IPS-NIHi7 (cell line): ENCODE data around the gene ONECUT2.
"Not testable (repeated sequence)": the region's sequence is repeated elsewhere in the genome, so short reads cannot be mapped to it uniquely, and the experiment has no call there.

ENCODE experiments used
- DNase-seq: peaks from one replicate; pipeline ENCODE4 v3.0.0; 2012; ENCODE audit warnings: mixed read lengths; ENCODE audit errors: extremely low spot score

ONECUT2 gene

DNA sequence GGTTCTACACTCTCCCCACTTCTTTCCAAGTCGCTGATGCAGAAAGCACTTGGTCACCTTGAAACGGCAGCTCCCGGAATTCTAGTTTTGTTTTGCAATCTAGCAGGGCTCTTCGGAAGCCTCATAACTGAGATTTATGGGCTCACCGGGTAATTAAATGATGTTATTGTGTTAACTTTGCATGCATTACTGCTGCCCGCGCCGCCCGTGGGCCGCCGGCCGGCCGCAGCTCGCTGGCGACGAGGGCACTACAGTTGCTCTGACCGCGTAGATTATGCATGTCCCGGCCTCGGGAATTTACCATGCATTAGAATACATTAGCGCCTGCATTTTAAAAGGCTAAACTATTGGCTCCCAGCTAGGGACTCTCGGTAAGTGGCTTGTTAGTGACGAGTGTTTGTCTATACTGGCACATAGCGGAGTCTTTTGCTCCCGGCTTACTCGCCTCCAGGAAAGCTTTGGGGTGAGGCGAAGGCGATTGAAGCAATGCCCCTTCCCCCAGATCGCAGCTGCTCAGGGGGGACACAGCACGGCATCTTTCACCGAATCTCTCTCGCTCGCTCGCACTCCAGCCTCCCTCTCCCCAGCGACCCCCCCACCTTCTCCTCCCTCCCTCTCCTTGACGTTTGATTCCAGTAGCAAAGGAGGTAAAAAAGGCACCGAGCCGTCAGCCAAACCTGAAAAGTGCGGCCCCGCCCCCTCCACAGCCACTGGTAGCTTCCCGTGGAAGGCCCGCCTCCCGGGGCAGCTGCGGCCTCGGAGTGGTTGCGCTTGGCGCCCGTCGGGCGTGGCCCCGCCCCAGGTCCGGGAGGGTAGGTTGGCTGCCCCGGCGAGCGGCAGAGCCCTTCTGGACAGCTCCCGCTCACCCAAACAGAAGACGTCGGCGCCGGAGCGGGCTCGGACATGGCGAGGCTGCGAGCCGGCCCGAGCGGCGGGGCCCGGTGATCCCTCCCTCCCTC is at the start of gene ONECUT2:
TSS of gene ONECUT2 (plus strand) at position 839 of the 959 bp plus-strand sequence. CDS start 343 bp downstream, outside the sequence.
- peak; percentile 98 for DNase-seq

DNA sequence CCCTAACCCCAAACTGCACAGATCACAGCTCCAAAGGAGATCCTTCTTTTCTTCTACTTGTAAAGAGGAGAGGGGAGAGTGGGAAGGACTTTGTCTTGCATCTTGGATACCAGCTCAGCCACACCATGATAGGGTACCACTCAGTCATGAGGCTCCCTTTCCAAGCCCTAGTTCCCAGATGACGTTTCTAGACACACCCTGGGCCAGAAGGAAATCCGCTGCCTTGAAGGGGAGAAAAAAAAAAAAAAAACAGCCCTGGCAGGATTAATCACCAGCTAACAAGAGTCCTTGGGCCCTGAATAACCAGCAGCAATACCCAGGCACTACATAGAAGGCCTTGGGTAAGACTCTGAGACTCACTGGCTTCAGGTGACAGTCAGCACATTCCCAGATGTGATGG is 45.9 kb upstream of the ONECUT2 start:
- no peak for DNase-seq

DNA sequence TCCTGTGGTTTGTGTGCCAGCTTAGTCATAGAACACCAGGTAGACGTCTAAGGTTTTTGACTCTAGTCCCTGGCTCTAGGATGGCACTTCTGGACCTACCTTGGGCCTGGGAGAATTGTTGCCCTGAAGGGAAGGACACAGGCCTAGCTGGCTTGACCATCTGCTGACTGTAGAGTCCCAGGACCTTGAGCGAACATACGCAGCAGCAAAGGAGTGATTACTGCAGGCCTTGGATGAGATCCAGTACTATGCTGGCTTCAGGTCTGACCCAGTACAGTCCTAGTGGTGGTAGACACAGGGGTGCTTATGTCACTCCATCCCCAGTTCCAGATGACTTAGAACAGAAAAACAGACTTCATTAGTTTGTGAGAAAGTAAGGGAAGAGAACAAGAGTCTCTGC is 45.1 kb upstream of the ONECUT2 start:
- no peak for DNase-seq

DNA sequence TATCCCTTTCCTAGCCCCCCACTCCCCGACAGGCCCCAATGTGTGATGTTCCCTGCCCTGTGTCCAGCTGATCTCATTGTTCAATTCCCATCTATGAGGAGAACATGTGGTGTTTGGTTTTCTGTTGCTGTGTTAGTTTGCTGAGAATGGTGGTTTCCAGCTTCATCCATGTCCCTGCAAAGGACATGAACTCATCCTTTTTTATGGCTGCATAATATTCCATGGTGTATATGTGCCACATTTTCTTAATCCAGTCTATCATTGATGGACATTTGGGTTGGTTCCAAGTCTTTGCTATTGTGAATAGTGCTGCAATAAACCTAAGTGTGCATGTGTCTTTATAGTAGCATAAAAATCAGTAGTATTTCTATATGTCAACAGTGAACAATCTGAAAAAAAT is 40.4 kb upstream of the ONECUT2 start:
- not testable (repeated sequence) for DNase-seq

DNA sequence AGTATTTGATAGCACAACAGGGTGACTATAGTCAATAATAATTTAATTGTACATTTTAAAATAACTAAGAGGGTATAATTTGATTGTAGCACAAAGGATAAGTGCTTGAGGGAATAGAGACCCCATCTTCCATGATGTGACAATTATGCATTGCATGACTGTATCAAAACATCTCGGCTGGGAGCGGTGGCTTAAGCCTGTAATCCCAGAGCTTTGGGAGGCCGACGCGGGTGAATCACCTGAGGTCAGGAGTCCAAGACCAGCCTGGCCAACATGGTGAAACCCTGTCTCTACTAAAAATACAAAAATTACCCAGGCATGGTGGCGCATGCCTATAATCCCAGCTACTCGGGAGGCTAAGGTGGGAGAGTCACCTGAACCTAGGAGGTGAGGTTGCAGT is 38.3 kb upstream of the ONECUT2 start:
- DNase-seq = not testable (repeated sequence)

DNA sequence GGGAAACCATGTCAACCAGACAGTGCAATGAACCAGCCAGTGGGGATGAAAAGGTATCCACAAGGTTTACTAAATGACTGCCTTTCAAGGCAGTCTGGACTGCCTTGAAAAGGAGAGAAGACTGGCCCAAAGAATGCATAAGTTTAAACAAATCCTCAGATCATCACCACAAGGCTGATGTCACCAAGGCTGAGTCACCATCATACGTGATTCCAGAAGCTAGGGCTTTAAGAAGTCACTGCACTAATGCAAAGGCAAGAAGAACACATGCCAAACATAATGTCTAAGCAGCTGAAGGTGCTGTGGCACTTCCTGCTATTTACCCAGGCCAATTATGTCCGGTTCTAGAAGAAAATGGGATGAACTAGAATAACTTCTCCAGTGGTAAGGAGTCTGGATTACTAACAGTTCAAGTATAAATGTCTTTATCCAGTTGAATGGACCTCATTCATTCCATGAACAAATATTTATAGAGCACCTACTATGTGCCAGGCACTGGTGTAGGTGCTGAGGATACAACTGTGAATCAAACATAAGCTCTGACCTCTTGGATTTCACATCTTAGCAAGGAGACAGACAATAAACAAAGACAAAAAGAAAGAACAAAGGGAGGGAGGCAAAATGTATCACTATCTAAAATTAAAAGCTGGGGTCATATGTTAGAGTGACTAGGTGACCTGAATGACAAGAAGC is 37.6 kb upstream of the ONECUT2 start:
- no peak for DNase-seq

DNA sequence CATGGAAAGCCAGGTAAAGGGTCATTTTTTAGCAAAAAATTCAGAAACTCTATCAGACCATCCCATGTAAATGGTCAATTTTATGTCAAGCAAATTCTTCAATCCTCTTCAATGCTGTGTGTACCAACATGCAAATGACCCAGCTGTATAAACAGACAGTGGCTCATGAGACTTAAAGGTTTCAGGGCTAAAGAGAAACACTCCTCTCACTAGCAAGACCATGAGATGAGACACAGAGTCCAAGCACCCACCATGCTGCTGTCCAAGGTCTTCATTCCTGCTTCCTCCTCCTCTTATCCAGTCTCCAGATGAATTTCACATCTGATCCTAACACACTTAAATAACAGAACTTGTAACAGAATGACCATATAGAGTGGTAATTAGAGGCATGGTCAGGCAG is 30.8 kb upstream of the ONECUT2 start:
- DNase-seq = no peak

DNA sequence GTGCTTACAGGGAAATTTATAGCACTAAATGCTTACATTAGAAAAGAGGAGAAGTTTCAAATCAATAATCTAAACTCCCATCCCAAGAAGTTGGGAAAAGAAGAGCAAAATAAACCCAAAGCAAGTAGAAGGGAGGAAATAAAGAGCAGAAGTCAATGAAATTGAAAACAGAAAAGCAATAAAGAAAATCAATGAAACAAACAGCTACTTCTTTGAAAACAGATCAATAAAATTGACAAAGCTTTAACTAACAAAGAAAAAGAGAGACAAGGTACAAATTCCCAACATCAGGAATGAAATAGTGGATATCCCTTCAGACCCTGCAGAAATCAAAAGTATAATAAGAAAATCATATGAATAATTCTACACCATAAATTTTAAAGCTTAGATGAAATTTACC is 25.5 kb upstream of the ONECUT2 start:
- no peak for DNase-seq

DNA sequence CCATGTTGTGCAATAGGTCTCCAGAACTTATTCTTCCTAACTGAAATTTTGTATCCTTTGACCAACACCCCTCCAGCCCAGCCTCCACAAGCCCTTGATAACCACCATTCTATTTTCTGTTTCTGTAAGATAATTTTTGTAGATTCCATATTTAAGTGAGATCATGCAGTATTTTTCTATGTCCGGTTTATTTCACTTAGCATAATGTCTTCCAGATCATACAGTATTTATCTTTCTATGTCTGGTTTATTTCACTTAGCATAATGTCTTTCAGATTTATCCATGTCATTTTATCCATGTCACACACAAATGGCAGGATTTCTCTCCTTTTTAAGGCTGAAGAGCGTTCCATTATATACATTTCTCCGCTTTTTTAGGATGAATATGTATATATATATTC is 24.4 kb upstream of the ONECUT2 start:
- no peak for DNase-seq

DNA sequence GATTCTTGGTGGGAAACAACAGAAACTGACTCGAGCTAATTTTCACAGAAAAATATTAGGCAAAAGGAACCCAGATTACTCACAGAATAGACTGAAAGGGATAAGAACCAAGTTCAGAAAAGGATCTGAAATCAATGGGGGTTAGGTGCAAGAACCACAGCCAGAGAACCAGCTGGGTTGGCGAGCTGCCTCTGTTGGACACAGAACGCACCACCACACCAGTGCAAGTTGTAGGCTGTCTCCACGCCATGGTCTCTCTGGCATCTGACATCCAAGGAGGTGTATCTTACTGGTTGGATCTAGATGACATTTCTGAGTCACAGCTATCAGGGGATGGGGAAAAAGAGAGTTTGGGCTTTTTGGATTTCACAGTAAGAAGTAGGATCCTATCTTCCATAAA is 18.6 kb upstream of the ONECUT2 start:
- no peak for DNase-seq

DNA sequence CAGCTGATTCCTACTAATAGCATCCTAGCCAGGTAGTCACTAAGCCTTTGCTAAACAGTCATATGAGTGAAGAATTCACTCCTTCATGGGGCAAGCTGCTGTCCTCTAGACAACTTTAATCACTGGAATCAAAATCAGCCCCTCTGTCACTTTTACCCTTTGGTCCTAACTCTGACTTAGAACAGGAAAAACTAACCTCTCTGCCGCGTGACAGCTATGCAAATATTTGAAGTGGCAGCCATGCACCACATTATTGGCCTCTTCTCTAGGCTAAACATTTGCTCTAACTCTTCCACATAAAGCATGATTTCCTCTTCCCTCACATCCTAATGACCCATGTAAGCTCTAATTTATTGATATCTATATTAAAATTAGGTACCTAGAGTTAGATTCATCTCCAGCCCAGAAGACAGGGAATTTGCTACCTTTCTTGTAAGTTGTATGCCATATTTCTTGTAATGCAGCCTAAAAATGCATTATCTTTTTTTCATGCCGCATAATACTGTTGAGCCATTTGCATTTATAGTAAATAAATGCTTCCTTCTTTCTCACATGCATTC is 12.8 kb upstream of the ONECUT2 start:
- no peak for DNase-seq

DNA sequence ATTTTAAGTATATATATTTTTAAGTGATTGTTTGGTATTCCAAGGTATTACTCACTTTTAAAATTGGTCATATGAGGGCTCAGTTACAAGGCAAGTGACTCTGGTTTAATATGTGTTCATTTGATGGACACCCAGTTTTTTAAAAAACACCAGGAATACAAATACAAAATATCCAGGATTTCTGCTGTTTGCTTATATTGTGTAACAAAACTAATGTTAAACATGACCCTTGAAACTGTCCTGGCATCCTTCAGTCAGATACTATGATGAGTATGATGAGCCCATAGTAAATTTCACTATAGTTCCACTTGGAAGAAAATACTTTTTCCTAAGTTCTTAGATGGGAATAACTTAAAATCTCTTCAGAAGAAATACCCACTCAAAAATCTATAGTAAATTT is 11.4 kb upstream of the ONECUT2 start:
- DNase-seq = no peak

DNA sequence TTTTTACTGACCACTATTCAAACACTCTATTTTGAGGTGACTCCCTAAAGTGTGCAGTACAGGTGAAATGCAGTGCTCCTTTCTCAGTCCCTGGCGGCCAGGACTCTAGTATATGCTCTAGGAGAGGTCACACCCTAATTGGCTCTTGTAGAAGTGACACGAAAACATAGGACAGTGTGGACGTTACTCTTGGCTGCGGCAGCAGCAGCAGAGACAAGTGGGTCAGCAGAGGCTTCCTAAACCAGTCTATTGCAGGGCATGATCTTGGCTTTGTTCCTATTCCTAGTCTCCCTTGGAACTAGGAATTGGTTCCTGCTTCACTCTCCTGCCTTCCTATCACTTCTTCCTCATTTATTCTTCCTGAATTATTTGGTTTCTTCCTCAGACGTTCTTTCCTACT is 10.1 kb upstream of the ONECUT2 start:
- DNase-seq = no peak

DNA sequence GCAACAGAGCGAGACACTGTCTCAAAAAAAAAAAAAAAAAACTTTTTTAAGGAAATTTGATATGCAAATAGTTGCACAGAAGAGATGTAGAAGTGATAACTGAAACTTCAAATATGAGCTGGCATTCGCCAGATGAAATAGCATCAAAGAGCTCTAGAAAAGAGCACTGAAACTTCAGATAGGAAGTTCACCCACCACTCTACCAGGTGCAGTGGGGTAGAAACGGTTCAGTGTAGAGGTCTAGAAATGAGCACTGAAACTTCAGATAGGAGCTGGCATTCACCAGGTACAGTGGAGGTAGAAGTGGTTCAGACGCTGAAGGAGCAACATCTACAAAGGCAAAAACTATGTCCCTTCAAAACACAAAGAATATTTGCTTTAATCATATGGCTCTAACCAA is 9.0 kb upstream of the ONECUT2 start:
- DNase-seq = no peak

DNA sequence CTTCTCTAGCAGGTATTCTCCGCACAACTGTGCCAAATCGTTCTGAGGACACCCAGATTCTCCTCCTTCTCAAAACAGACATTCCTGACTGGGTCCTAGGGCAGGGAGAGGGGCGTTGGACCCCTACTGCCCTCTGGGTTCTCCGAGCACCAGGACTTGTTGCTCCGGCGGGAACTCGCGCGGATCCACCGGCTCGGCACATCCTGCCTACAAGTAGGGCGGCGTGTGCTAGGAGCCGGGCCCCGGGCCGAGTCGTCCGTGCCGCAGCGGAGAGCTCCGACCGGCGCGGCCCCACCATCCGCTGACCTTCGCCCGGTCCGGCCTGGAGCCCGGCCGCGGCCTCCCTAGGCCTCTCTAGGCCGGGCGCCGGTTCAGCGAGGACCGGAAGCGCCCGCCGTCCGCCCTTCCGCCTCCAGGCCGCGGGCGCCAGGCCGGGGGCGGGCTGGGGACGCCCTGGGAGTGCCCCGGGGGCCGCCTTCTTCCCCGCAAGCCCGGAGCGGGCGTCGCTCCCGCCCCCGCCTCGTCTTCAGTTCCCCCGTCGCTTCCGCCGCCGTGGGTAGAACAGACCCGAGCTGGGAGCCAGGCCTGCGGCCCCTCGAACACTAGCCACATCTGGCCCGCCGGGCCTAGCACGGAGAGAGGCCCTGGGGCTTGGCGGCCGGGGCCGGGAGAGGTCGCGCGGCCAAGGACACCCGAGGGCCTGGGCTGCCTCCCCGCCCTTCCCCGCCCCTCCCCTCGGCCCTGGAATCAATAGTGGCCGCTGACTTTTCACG is 7.6 kb upstream of the ONECUT2 start:
- peak; percentile 73 for DNase-seq

DNA sequence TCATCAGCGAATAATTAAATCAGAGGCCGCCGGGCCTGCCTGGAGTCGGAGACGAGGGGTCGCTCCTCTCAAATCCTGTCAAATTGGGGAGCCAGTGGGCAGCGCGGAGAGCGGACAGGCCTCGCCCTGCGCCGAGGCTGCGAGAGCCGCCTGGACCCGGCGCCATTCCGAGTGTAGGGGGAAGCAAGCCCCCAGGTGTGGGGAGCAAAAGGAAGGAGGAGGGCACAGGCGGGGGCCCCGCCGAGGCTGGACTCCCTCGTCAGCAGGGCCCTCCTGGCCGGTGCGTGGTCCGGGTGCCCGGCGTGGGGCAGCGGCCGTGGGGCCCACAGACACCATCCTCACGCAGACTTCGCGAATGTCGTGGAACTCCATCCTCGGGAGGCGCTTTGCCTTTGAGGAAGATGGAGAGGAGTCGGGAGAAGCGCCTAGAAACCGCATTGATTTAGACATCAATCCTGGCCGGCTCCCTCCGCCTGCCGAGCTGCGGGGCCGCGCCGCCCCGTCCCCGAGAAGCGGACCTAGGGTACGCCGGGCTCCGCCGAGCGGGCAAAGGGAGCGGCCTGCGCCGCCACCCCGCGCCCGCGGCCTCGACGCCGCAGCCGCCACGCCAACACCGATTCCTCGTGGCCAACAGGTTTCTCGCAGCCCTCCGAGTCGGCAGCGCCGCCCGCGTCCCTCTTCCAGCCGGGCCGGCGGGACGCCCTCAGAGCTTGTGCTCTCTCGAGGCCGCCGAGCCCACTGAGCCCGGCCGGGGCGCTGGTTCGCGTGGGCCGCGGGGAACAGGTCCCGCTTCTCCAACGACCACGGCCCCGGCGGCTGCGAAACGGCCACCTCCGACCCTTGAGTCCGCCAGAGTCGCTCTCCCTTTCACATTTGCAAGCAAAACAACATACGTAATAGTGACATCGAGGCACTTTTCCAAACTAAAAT is 6.7 kb upstream of the ONECUT2 start:
- DNase-seq = no peak

DNA sequence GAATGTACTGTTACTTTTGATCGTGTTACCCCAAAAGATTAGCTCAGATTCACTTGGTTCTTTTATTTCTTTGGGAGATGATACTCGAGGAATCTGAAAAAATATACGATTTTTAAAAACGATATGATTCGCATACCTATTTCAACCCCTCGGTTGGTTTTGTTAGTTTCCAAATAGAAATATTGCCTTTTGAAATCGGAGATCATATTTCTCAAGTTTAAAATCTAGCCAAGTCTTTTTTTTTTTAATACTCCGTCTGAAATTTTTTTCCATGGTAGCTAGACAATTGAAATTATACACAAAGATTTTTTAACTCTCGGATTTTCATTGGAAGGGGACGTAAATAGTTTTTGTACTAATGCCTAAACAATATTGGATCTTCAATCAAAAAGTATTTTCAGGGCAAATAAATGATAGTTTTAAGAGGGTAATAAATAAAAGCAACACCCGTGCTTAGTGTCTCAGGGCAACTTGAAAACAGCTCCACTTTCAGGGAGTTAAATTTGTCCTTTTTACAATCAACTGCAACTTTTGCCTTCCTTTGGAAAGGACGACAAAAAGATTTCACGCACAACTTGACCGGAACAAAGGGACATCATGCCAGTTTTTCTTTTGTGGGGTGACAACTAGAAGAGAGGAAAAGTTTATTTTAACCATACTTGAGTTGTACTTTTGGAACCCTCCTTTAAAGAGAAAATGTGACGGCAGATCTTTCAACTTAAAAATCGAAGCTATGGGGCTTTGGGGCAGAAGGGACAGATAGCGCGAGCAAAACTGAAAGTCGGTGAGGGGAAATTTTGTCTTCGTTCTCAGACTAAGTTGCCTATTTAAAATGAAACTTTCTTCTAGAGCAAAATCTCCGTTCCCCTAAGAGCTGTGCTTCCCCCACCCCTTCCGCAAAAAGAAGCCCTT is 5.8 kb upstream of the ONECUT2 start:
- DNase-seq = no peak

DNA sequence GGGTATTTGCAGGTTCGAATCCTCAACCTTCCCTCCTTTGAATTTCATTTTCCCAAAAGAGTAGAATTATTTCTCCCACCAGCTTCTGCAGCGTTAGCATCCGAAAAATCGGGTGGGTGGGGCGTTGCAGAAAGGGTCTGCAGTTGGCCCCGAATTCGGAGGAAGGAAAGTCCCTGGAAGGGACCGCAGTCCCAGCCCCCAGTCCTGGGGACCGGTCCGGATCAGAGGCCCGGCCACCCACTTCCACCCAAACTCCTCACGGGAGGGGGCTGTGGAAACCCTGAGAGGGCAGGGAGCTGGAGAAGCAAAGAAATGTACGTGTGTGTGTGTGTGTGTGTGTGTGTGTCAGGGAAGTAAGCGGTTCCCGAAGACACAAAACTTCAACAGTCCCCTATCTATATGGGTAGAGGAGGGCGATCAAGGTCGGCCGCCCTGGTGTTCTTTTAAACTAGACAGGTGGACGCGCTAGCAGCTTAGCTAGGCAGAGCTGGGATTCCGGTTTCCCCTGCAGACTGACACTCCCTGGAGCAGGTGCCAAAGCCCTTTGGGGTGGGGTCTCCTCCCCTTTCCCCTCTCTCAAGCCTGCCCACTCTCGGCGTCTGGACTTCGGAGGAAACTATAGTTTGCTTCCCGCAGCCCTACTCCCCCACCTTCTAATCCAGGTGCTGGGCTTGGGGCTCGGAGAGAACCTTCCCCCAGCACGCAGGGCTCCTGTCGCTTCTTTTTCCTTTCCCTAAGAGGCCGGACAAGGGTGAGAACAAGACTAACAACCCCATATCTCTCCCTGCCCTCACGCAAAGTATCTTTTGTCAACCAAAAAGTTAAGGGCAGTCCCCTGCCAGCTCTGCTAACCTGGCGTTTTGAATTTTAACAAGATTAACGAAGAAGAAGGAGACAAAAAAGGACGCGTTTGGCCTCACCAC is 4.8 kb upstream of the ONECUT2 start:
- DNase-seq = peak; percentile 53

DNA sequence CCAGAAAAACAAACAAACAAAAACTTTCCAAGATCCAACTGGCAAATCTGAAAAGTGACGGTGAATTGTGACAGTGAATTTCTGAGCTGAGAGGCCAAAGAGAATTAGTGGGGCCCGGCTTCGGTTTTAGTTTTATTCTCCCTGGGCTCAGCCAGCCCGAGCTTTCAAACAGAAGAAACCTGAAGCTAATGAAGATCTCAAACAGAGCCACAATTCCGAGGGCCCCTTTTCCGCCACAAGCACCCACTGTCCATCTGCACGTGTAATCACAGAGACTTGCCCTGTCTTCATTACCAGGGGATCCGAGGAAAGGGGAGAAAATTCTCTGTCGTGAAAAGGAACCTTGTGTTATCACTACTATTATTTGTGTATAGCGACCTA is 4.2 kb upstream of the ONECUT2 start:
- no peak for DNase-seq
